Muscle of arm (tissue), 12 donors: ENCODE results near the gene CTSD. TPM values are rescaled to one million over a fixed set of nuclear protein-coding genes. Genes with fewer than 3 reads are reported as not detected.
A peak's percentile ranks its signal among the peaks of the same experiment; 100 is the strongest.
"Not testable (repeated sequence)": the region's sequence is repeated elsewhere in the genome, so short reads cannot be mapped to it uniquely, and the experiment has no call there.

ENCODE experiments used
- DNase-seq: peaks from one replicate; pipeline ENCODE4 v3.0.0-alpha.2; 2013
- polyA plus RNA-seq, 12 donors: library from polyadenylated mRNA; unstranded; fragments of 120-200 nt; gene quantifications; one replicate each; pipeline ENCODE4 v1.2.1, GENCODE V29; 2013; ENCODE audit not compliant: insufficient read length in 12 of 12

The CTSD gene
- polyA plus RNA-seq, 12 donors: 54.4 to 118 (median 79.9) TPM; not detected in 1

DNA sequence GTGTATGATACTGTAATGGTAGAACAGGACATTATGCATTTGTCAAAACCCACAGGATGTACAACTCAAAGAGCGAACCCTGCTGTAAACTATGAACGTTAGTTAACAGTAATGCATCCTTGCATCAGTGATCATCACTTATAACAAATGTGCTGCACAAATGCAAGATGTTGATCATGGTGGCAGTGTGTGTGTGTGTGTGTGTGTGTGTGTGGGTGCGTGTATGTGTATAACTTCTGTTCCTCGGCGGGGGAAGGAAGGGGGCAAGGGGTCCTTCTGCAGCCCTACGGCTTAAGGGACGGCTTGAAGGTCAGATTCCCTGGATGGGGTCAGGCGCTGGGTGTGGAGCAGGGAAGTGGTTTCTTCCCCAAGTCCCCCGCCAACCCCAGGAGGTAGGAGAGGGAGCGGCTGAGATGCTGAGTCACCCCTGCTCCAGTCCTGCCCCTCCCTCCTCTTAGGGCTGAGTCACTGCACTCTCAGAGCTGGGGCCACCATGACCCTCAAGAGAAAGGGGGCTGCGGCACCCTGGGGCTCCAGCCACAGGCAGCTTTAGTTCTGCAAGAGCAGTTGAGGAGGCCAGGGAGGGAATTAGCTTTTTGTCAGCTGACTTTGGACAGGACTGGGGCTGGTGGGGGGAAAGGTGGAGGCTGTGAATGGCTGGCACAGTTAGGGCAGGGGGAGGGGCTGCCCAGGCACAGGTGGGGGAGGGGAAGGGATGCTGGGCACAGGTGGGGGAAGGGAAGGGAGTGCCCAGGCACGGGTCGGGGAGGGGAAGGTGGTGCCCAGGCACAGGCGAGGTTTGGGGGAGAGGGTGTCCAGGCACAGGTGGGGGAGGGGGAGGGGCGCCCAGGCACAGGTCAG is 8.8 kb upstream of the CTSD start:
- DNase-seq: no peak

GRCh38 chr11:1771700-1772099 is 8.0 kb upstream of the CTSD start:
- no peak for DNase-seq

GRCh38 chr11:1771273-1771672 is 7.5 kb upstream of the CTSD start:
- no peak for DNase-seq

DNA sequence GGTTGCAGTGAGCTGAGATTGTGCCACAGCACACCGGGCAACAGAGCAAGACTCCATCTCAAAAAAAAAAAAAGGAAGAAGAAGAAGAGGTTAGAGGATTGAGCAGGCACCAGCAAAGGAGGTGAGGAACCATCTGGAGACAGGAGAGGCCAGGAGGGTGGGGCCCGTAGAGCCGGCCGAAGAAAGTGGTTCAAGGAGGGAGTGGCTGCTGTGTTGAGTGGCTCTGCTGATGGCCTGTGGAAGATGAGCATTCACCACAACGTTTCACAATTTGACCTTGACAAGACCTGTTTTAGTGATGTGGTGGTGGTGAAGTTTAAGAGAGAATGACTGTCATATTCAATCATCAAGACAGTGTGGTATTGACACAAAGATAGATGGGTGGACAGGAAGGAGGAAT is 6.8 kb upstream of the CTSD start:
- DNase-seq: no peak

DNA sequence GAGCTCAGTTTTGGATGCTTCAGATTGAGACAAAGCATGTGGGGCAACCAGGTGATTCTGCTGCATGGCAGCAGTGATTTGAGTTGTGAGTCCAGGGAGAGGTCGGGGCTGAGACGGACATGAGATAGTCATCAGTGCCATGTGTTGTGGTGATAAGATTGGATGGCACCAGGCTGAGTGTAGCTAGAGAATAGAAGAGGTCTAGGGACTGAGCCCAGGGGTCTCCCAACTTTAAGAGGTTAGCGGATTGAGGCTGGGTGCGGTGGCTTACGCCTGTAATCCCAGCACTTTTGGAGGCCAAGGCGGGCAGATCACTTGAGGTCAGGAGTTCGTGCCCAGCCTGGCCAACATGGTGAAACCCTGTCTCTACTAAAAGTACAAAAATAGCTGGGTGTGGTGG is 6.3 kb upstream of the CTSD start:
- DNase-seq: no peak

- DNase-seq: not testable (repeated sequence)
These were observed 5.7 kb upstream of the CTSD start for GRCh38 chr11:1769304-1769936.

GRCh38 chr11:1768141-1768469 is 4.4 kb upstream of the CTSD start:
- DNase-seq: no peak

- DNase-seq: no peak
These were observed 3.8 kb upstream of the CTSD start for GRCh38 chr11:1767399-1768140.

- DNase-seq: no peak
These were observed 3.1 kb upstream of the CTSD start for GRCh38 chr11:1766719-1767398.

DNA sequence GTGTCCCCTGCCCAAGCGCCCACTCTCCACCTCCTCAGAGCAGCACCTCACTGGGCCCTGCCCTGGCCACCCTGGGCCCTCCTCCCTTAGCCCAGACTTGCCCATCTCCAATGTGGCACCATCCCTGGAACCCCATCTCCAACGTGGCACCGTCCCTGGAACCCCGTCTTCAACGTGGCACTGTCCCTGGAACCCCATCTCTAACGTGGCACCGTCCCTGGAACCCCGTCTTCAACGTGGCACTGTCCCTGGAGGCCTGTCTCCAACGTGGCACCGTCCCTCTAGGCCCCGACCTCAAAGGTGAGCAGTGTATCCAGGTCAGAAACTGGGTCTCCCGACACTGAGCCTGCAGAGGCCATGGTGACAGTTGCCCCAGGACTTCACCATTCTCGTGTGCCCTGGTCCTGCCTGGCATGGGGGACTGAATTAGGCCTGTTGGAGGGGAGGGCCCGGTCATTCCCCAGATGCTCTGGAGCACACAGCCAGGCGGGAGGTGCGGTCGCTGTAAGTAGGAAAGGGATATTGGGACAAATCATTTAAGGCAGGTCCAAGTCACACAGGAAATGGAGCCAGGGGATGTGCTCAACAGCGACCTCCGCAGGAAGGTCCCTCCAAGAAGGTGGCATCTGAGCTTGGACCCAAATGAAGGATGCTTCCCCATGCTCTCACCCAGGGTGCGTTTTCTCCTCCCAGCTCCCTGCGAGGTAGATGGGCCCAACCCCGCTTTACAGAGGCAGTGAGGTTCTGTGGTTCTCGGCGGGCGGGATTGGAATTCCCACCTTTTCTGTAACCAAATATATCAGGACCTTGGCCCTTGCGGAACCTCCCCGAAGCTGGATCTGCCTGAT is 2.4 kb upstream of the CTSD start:
- no peak for DNase-seq

DNA sequence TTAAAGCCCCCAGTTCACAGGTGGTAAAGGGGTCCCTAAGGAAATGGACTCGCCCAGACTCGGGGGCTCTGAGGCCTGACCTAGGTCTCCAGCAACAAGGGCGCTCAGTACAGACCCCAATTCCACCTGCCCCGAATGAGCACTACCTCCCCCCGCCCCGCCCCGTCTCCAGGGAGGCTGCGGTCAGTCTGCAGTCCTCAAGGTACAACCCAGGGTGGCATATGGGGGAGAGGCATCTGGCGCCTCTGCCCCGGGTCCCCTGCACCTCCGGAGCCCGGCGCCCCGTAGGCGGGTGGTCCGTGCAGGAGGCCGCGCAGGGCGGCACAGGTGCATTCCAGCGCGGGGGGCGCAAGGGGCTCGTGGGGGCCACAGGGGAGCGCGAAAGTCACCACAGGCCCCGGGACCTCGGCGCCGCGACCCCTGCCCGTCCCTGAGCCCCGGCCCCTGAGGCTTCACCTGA is 361 bp downstream of the CTSD start:
- DNase-seq: no peak

DNA sequence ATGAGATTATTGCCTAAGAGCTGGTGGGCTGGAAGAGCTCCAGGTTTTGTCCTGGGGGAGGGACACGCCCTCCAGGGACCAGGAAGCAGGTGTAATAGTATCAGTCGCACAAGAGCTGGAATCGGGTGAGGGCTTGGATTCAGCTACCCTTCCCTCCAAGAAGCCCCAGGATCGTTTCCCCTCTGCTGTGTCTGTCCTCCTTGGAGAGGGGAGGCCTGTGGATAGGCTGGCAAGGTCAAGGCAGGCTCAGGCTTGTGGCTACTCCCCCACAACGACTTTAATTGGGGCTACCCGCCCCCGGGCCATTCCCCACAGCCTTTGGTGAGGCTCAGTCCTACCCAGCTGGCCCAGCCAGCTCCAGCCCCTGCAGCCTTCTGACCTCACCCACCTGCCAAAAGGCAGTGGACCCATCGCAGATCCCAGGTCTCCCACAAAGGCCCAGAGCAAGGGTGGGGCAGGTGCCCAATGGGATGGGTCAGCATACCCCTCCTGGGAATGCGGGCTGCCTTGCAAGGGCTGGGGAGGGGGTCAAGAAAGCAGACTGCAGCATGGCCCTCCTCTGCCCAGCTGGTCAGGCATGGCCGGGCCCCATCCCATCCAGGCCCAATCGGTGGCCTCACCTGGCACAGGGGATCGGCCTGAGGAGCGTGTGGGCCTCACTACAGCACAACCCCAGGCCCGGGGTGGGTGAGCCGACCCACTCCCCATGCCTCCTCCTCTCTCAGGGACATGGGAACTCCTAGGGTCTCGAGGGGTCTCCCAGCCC is 1.0 kb downstream of the CTSD start:
- no peak for DNase-seq

- DNase-seq: no peak
These were observed 1.7 kb downstream of the CTSD start for GRCh38 chr11:1761857-1762536.

DNA sequence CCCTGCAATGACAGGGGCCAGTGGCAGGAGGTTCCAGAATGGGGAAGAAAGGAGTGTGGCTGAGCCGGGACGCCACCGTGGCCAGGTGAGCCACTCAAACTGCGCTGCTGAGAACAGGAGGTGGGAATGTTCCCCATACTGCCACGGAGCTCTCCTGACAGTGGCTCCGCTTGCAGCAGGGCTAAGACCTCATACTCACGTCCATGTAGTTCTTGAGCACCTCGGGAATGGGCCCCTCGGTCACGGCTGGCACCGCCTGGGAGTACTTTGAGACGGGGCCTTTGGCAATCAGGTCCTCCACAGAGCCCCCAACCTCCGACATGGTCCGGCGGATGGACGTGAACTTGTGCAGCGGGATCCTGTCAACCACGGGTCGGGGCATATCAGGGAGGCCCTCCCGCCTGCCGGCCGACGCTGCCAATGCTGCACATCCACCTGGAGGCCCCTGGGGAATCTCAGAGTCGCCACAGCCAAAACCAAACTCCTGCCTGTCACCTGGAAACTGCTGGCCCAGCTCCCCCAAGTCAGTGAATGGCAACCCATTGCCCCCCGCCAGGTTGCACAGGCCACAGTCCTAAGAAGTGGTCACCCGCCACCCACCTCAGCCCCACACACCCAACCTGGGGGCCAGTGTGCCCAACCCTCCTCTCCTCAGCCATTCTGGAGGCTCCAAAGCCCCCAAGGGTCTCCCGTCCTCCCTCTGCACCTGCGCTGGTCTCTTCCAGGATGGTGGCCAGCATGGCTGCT is 2.4 kb downstream of the CTSD start:
- DNase-seq: no peak

DNA sequence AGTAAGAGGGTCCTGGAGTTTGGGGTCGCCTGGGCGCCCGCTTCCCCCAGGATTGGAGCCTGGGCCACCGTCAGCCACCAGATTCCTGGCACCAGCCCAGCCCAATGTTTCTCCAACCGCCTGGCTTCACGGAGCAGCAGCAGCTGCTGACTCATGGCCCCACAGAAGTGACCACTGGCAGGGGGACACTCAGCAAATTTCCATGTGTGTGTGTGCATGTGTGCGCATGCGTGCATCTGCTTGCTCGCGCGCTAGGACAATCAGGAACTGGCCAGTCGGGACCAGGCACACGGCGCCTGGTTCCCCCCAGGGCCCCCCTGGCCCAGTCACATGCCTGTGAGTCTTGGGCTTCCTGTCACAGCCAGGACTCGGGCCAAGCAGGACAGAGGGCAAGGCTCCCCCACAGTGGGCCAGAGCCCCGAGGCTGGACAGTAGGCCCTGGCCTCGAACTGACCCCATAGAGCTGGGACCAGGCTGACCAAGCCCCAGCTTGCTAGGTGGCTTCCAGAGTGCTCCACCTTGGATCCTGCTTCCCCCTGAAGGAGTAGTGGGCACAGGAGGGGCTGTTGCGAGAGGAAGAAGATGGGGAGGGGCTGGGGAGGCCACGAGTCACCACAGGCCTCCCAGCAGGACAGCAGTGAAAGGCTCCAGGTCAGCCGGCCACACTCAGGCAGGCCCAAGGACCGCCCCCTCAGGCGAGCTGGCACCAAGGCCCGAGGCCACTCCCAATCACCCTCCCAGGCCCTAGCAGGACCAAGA is 3.2 kb downstream of the CTSD start:
- DNase-seq: peak; percentile 56

- DNase-seq: no peak
These were observed 3.9 kb downstream of the CTSD start for GRCh38 chr11:1759851-1760220.

- DNase-seq: no peak
These were observed 4.4 kb downstream of the CTSD start for GRCh38 chr11:1759151-1759850.
